ENCODE measurements around the gene GADD45GIP1.
A peak's percentile ranks its signal among the peaks of the same experiment; 100 is the strongest.

GADD45GIP1 gene

GRCh38 chr19:12956446-12957388 lies at the start of gene GADD45GIP1:
Gene GADD45GIP1 (minus strand): TSS chr19:12957223. CDS start chr19:12957212, 11 bp downstream.
- H3K9ac ChIP-seq (ENCODE audit: low read length): peak within 1 kb of the TSS; percentile 2
- H3K36me3 ChIP-seq (ENCODE audit: control insufficient read depth, insufficient read depth, low read length): peaks cover 6% of the 10 kb centered on the region
- peak within 1 kb of the TSS; percentile 70 for H3K4me3 ChIP-seq (ENCODE audit: low read length)
- no peaks in the 10 kb centered on the region for H3K4me1 ChIP-seq (ENCODE audit: control insufficient read depth, insufficient read depth, low read length)
- H3K27me3 ChIP-seq (ENCODE audit: control insufficient read depth, insufficient read depth, low read length): no peaks in the 10 kb centered on the region
- peak within 1 kb of the TSS; percentile 89 for H3K27ac ChIP-seq (ENCODE audit: low read depth, low read length)

- peaks cover 73% of the 10 kb centered on the region for H3K4me1 ChIP-seq (ENCODE audit: control insufficient read depth, insufficient read depth, low read length)
- peak overlapping the region; percentile 86 for H3K27ac ChIP-seq (ENCODE audit: low read depth, low read length)
- peaks cover 3% of the 10 kb centered on the region for H3K36me3 ChIP-seq (ENCODE audit: control insufficient read depth, insufficient read depth, low read length)
- no peak overlapping the region for H3K9ac ChIP-seq (ENCODE audit: low read length)
- H3K4me3 ChIP-seq (ENCODE audit: low read length): peak overlapping the region; percentile 20
- H3K27me3 ChIP-seq (ENCODE audit: control insufficient read depth, insufficient read depth, low read length): no peaks in the 10 kb centered on the region
Measured at GRCh38 chr19:13005861-13006370, 48.9 kb upstream of the GADD45GIP1 start.

- Histone ChIP-seq H3K9ac (ENCODE audit: low read length) (no peak overlapping the region), H3K27ac (ENCODE audit: low read depth, low read length) (peak overlapping the region; percentile 86), H3K4me1 (ENCODE audit: control insufficient read depth, insufficient read depth, low read length) (peaks cover 74% of the 10 kb centered on the region), H3K4me3 (ENCODE audit: low read length) (no peak overlapping the region), H3K27me3 (ENCODE audit: control insufficient read depth, insufficient read depth, low read length) (no peaks in the 10 kb centered on the region), H3K36me3 (ENCODE audit: control insufficient read depth, insufficient read depth, low read length) (peaks cover 3% of the 10 kb centered on the region)
Measured at GRCh38 chr19:13005253-13005652, 48.2 kb upstream of the GADD45GIP1 start.

- Histone ChIP-seq H3K27ac (ENCODE audit: low read depth, low read length) (peak overlapping the region; percentile 95), H3K9ac (ENCODE audit: low read length) (no peak overlapping the region), H3K4me3 (ENCODE audit: low read length) (no peak overlapping the region), H3K4me1 (ENCODE audit: control insufficient read depth, insufficient read depth, low read length) (peaks cover 75% of the 10 kb centered on the region), H3K27me3 (ENCODE audit: control insufficient read depth, insufficient read depth, low read length) (no peaks in the 10 kb centered on the region), H3K36me3 (ENCODE audit: control insufficient read depth, insufficient read depth, low read length) (peaks cover 6% of the 10 kb centered on the region)
Measured at GRCh38 chr19:13004273-13004672, 47.2 kb upstream of the GADD45GIP1 start.

- peaks cover 65% of the 10 kb centered on the region for H3K4me1 ChIP-seq (ENCODE audit: control insufficient read depth, insufficient read depth, low read length)
- H3K9ac ChIP-seq (ENCODE audit: low read length): peak overlapping the region; percentile 17
- peak overlapping the region; percentile 95 for H3K27ac ChIP-seq (ENCODE audit: low read depth, low read length)
- peaks cover 10% of the 10 kb centered on the region for H3K36me3 ChIP-seq (ENCODE audit: control insufficient read depth, insufficient read depth, low read length)
- peaks cover 3% of the 10 kb centered on the region for H3K27me3 ChIP-seq (ENCODE audit: control insufficient read depth, insufficient read depth, low read length)
- H3K4me3 ChIP-seq (ENCODE audit: low read length): peak overlapping the region; percentile 46
Measured at GRCh38 chr19:13003081-13003480, 46.1 kb upstream of the GADD45GIP1 start.

GRCh38 chr19:13002166-13002898 lies 45.3 kb upstream of the GADD45GIP1 start:
- Histone ChIP-seq H3K4me3 (ENCODE audit: low read length) (peak overlapping the region; percentile 46), H3K36me3 (ENCODE audit: control insufficient read depth, insufficient read depth, low read length) (peaks cover 10% of the 10 kb centered on the region), H3K27me3 (ENCODE audit: control insufficient read depth, insufficient read depth, low read length) (peaks cover 3% of the 10 kb centered on the region), H3K4me1 (ENCODE audit: control insufficient read depth, insufficient read depth, low read length) (peaks cover 66% of the 10 kb centered on the region), H3K9ac (ENCODE audit: low read length) (peak overlapping the region; percentile 17), H3K27ac (ENCODE audit: low read depth, low read length) (peak overlapping the region; percentile 95)

GRCh38 chr19:13001502-13002165 lies 44.6 kb upstream of the GADD45GIP1 start:
- H3K9ac ChIP-seq (ENCODE audit: low read length): no peak overlapping the region
- H3K27me3 ChIP-seq (ENCODE audit: control insufficient read depth, insufficient read depth, low read length): peaks cover 3% of the 10 kb centered on the region
- peak overlapping the region; percentile 39 for H3K4me3 ChIP-seq (ENCODE audit: low read length)
- H3K36me3 ChIP-seq (ENCODE audit: control insufficient read depth, insufficient read depth, low read length): peaks cover 10% of the 10 kb centered on the region
- H3K4me1 ChIP-seq (ENCODE audit: control insufficient read depth, insufficient read depth, low read length): peaks cover 68% of the 10 kb centered on the region
- peak overlapping the region; percentile 95 for H3K27ac ChIP-seq (ENCODE audit: low read depth, low read length)

- peaks cover 3% of the 10 kb centered on the region for H3K27me3 ChIP-seq (ENCODE audit: control insufficient read depth, insufficient read depth, low read length)
- H3K4me3 ChIP-seq (ENCODE audit: low read length): peak overlapping the region; percentile 39
- H3K36me3 ChIP-seq (ENCODE audit: control insufficient read depth, insufficient read depth, low read length): peaks cover 10% of the 10 kb centered on the region
- H3K4me1 ChIP-seq (ENCODE audit: control insufficient read depth, insufficient read depth, low read length): peaks cover 64% of the 10 kb centered on the region
- peak overlapping the region; percentile 95 for H3K27ac ChIP-seq (ENCODE audit: low read depth, low read length)
- H3K9ac ChIP-seq (ENCODE audit: low read length): no peak overlapping the region
Measured at GRCh38 chr19:13001166-13001501, 44.1 kb upstream of the GADD45GIP1 start.

- Histone ChIP-seq H3K9ac (ENCODE audit: low read length) (no peak overlapping the region), H3K4me3 (ENCODE audit: low read length) (peak overlapping the region; percentile 91), H3K27me3 (ENCODE audit: control insufficient read depth, insufficient read depth, low read length) (peaks cover 3% of the 10 kb centered on the region), H3K4me1 (ENCODE audit: control insufficient read depth, insufficient read depth, low read length) (peaks cover 45% of the 10 kb centered on the region), H3K27ac (ENCODE audit: low read depth, low read length) (peak overlapping the region; percentile 92), H3K36me3 (ENCODE audit: control insufficient read depth, insufficient read depth, low read length) (peaks cover 8% of the 10 kb centered on the region)
Measured at GRCh38 chr19:12997967-12998940, 41.2 kb upstream of the GADD45GIP1 start.

- Histone ChIP-seq H3K4me3 (ENCODE audit: low read length) (peak overlapping the region; percentile 91), H3K27me3 (ENCODE audit: control insufficient read depth, insufficient read depth, low read length) (peaks cover 3% of the 10 kb centered on the region), H3K27ac (ENCODE audit: low read depth, low read length) (peak overlapping the region; percentile 92), H3K36me3 (ENCODE audit: control insufficient read depth, insufficient read depth, low read length) (peaks cover 8% of the 10 kb centered on the region), H3K4me1 (ENCODE audit: control insufficient read depth, insufficient read depth, low read length) (peaks cover 38% of the 10 kb centered on the region), H3K9ac (ENCODE audit: low read length) (peak overlapping the region; percentile 3)
Measured at GRCh38 chr19:12997179-12997966, 40.4 kb upstream of the GADD45GIP1 start.
